ENCODE data around the gene CTTNBP2NL. TPM values are rescaled to one million over a fixed set of nuclear protein-coding genes. Genes with fewer than 3 reads are reported as not detected.

Gene CTTNBP2NL
- total and polyA plus RNA-seq, 2 of the 4 experiments (the other 2 are of a cell fraction), result 12.4 to 22.0 TPM

- peak; percentile 61 for TF ChIP-seq RAD21 (IDR thresholded peaks at IDR 0.05; ENCODE audit: low read length)
- no peak for TF ChIP-seq FOS (IDR thresholded peaks at IDR 0.05; ENCODE audit: low read depth, low read length)
Observed at GRCh38 chr1:112358798-112359408, 37.1 kb upstream of the CTTNBP2NL start (continued).

GRCh38 chr1:112359961-112360767, 35.9 kb upstream of the CTTNBP2NL start:
- no peak overlapping the region for H3K4me3 ChIP-seq (ENCODE audit: insufficient read depth, low read depth, low read length)
- H4K20me1 ChIP-seq (ENCODE audit: insufficient read depth, low read length), result no peaks in the 10 kb centered on the region
- H4K5ac ChIP-seq (ENCODE audit: low read depth, low read length), result peak overlapping the region; percentile 91
- no peaks in the 10 kb centered on the region for H3K36me3 ChIP-seq (ENCODE audit: control insufficient read depth, insufficient read depth, low read length)
- peak; percentile 71 for DNase-seq
- peak overlapping the region; percentile 90 for H2BK120ac ChIP-seq (ENCODE audit: low read depth, low read length)
- H3K18ac ChIP-seq (ENCODE audit: low read depth, low read length), result peak overlapping the region; percentile 89
- peak overlapping the region; percentile 64; the same call in 1 of the 2 replicates for H3K14ac ChIP-seq (replicated peaks; ENCODE audit: low read depth, low read length)
- no peaks in the 10 kb centered on the region for H3K79me1 ChIP-seq (ENCODE audit: low read depth in 1 of 2, low read length in 2 of 2)
- peaks cover 25% of the 10 kb centered on the region for H3K27me3 ChIP-seq (ENCODE audit: control insufficient read depth, insufficient read depth, low read length)
- peaks cover 5% of the 10 kb centered on the region for H3K9me1 ChIP-seq (ENCODE audit: insufficient read depth, low read length)
- BruUV-seq (replicated peaks), result no TSS peak
- ChIA-PET CTCF (interaction anchor here (7.0 kb wide), 1 partner anchor 11 kb away, joined by 42 read pairs; no protein-coding TSS in a partner anchor), POLR2A (ENCODE audit: unreplicated experiment) (interaction anchor here (0.5 kb wide), 1 partner anchor 559 kb away, joined by 3 read pairs; no protein-coding TSS in a partner anchor)
- in situ Hi-C loops (cut with MboI; ENCODE audit: low sequenced_read_pairs) (loop anchor here (25.0 kb wide), 1 partner anchor 873 kb away; no protein-coding TSS in a partner anchor), dilution Hi-C loops (cut with HindIII; ENCODE audit: low sequenced_read_pairs, unreplicated experiment) (no loop called here), intact Hi-C loops (cut with micrococcal nuclease) (loop anchor here (5.0 kb wide), 1 partner anchor 583 kb away; no protein-coding TSS in a partner anchor)
- TF ChIP-seq FOS (IDR thresholded peaks at IDR 0.05; ENCODE audit: low read depth, low read length), result no peak
- TF ChIP-seq, protein P1, sequence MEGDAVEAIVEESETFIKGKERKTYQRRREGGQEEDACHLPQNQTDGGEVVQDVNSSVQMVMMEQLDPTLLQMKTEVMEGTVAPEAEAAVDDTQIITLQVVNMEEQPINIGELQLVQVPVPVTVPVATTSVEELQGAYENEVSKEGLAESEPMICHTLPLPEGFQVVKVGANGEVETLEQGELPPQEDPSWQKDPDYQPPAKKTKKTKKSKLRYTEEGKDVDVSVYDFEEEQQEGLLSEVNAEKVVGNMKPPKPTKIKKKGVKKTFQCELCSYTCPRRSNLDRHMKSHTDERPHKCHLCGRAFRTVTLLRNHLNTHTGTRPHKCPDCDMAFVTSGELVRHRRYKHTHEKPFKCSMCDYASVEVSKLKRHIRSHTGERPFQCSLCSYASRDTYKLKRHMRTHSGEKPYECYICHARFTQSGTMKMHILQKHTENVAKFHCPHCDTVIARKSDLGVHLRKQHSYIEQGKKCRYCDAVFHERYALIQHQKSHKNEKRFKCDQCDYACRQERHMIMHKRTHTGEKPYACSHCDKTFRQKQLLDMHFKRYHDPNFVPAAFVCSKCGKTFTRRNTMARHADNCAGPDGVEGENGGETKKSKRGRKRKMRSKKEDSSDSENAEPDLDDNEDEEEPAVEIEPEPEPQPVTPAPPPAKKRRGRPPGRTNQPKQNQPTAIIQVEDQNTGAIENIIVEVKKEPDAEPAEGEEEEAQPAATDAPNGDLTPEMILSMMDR (conservative IDR thresholded peaks at IDR 0.05; ENCODE audit: low read depth, low read length), result no peak
- peak; percentile 83 for TF ChIP-seq CEBPB (IDR thresholded peaks at IDR 0.05; ENCODE audit: low read depth, low read length)
- no peak for TF ChIP-seq POLR2A (IDR thresholded peaks at IDR 0.05; ENCODE audit: low read depth, low read length)
- TF ChIP-seq BHLHE40 (IDR thresholded peaks at IDR 0.05; ENCODE audit: low read depth, low read length), result no peak
- peak overlapping the region; percentile 38 for H2BK5ac ChIP-seq (ENCODE audit: low read depth, low read length, poor library complexity, severe bottlenecking)
- peak overlapping the region; percentile 72 for H3K4me2 ChIP-seq (ENCODE audit: low read depth, low read length)
- peak overlapping the region; percentile 44; the same call in 1 of the 2 replicates for H3K9ac ChIP-seq (ENCODE audit: low read depth, low read length)
- no peak overlapping the region for H3K56ac ChIP-seq (ENCODE audit: extremely low read depth, insufficient read depth, low read length)
- peaks cover 11% of the 10 kb centered on the region for H3K4me1 ChIP-seq (ENCODE audit: control insufficient read depth, insufficient read depth, low read length)
- peak overlapping the region; percentile 75 for H2AFZ ChIP-seq (replicated peaks; ENCODE audit: low read length, poor library complexity)
- peak overlapping the region; percentile 80 for H2BK20ac ChIP-seq (ENCODE audit: low read depth, low read length)
- no CpG with 5 or more reads among the region's 11 CpGs for WGBS, 2 experiments (ENCODE audit: extremely low coverage in 2 of 2, insufficient read length in 1 of 2)
- peak overlapping the region; percentile 78 for H3K4ac ChIP-seq (ENCODE audit: low read depth, low read length)
- H2AK5ac ChIP-seq (ENCODE audit: low read depth, low read length), result peak overlapping the region; percentile 54; the same call in 1 of the 2 replicates
- H2AK9ac ChIP-seq (replicated peaks; ENCODE audit: low read depth, low read length, poor library complexity), result no peak overlapping the region
- peak overlapping the region; percentile 94 for H4K91ac ChIP-seq (ENCODE audit: insufficient read depth, low read depth, low read length)
- no peaks in the 10 kb centered on the region for H3K9me3 ChIP-seq (ENCODE audit: control insufficient read depth, insufficient read depth, low read length)
- H3K23ac ChIP-seq (ENCODE audit: low read depth, low read length), result no peak overlapping the region; the same call in 1 of the 2 replicates
- H2BK15ac ChIP-seq (ENCODE audit: low read depth, low read length), result peak overlapping the region; percentile 51; the same call in 2 of the 3 replicates
- peak overlapping the region; percentile 96; the same call in 1 of the 2 replicates for H3K27ac ChIP-seq (ENCODE audit: insufficient read depth, low read length)
- peak overlapping the region; percentile 51 to 78; a peak in 3 of 4 replicates for H4K8ac ChIP-seq (ENCODE audit: low read depth in 2 of 2, low read length in 2 of 2)
- peak; percentile 75 for ATAC-seq (ENCODE audit: low read depth)
